ENCODE measurements around the gene MED12L.
A peak's percentile ranks its signal among the peaks of the same experiment; 100 is the strongest.

MED12L gene

GRCh38 chr3:151086484-151087456 lies 1.3 kb downstream of the MED12L start:
- H3K4me1 ChIP-seq: peaks cover 18% of the 10 kb centered on the region
- peaks cover 20% of the 10 kb centered on the region for H4K20me1 ChIP-seq
- H3K9me3 ChIP-seq: no peaks in the 10 kb centered on the region
- H3K27ac ChIP-seq: peak overlapping the region; percentile 64
- peaks cover 22% of the 10 kb centered on the region for H3K27me3 ChIP-seq
- no peaks in the 10 kb centered on the region for H3K36me3 ChIP-seq
- H3K4me3 ChIP-seq: peak overlapping the region; percentile 87
- H3K4me2 ChIP-seq: peak overlapping the region; percentile 91
- no peak for TF ChIP-seq Cebpa-rat (IDR thresholded peaks at IDR 0.05)
- peak overlapping the region; percentile 79 for H3K9ac ChIP-seq

GRCh38 chr3:151087648-151088047 lies 2.2 kb downstream of the MED12L start:
- peak overlapping the region; percentile 87 for H3K4me3 ChIP-seq
- H3K36me3 ChIP-seq: no peaks in the 10 kb centered on the region
- H3K27me3 ChIP-seq: peaks cover 22% of the 10 kb centered on the region
- H3K27ac ChIP-seq: no peak overlapping the region
- no peaks in the 10 kb centered on the region for H3K9me3 ChIP-seq
- 0 out of 2 replicates have a peak overlapping the region, but pooled peaks have one; percentile 79 for H3K9ac ChIP-seq
- H3K4me1 ChIP-seq: peaks cover 18% of the 10 kb centered on the region
- H3K4me2 ChIP-seq: peak overlapping the region; percentile 91
- H4K20me1 ChIP-seq: peaks cover 25% of the 10 kb centered on the region
- TF ChIP-seq Cebpa-rat (IDR thresholded peaks at IDR 0.05): no peak

GRCh38 chr3:151091685-151092345 lies 6.4 kb downstream of the MED12L start:
- peaks cover 36% of the 10 kb centered on the region for H4K20me1 ChIP-seq
- H3K4me1 ChIP-seq: peaks cover 23% of the 10 kb centered on the region
- no peak overlapping the region for H3K27ac ChIP-seq
- H3K36me3 ChIP-seq: 0 out of 2 replicates have a peak, but pooled peaks cover 4% of the 10 kb centered on the region
- no peak overlapping the region for H3K9ac ChIP-seq
- no peaks in the 10 kb centered on the region; the same call in 1 of the 2 replicates for H3K9me3 ChIP-seq
- H3K4me3 ChIP-seq: no peak overlapping the region
- no peak overlapping the region for H3K4me2 ChIP-seq
- TF ChIP-seq Cebpa-rat (IDR thresholded peaks at IDR 0.05): no peak
- peaks cover 20% of the 10 kb centered on the region for H3K27me3 ChIP-seq

GRCh38 chr3:151093148-151093547 lies 7.7 kb downstream of the MED12L start:
- no peak overlapping the region for H3K4me2 ChIP-seq

GRCh38 chr3:151093905-151094304 lies 8.4 kb downstream of the MED12L start:
- no peak for TF ChIP-seq Cebpa-rat (IDR thresholded peaks at IDR 0.05)
- H3K4me2 ChIP-seq: peak overlapping the region; percentile 6; the same call in 1 of the 2 replicates
- H3K4me1 ChIP-seq: peaks cover 12% of the 10 kb centered on the region; the same call in 1 of the 2 replicates
- peaks cover 18% of the 10 kb centered on the region; the same call in 1 of the 2 replicates for H4K20me1 ChIP-seq
- H3K27me3 ChIP-seq: no peaks in the 10 kb centered on the region
- no peak overlapping the region for H3K4me3 ChIP-seq
- H3K9me3 ChIP-seq: peaks cover 14% of the 10 kb centered on the region; the same call in 1 of the 2 replicates
- no peak overlapping the region for H3K27ac ChIP-seq
- no peak overlapping the region for H3K9ac ChIP-seq
- 0 out of 2 replicates have a peak, but pooled peaks cover 4% of the 10 kb centered on the region for H3K36me3 ChIP-seq

More at GRCh38 chr3:151093148-151093547, 7.7 kb downstream of the MED12L start:
- H3K9me3 ChIP-seq: peaks cover 7% of the 10 kb centered on the region; the same call in 1 of the 2 replicates
- no peak for TF ChIP-seq Cebpa-rat (IDR thresholded peaks at IDR 0.05)
- H4K20me1 ChIP-seq: peaks cover 23% of the 10 kb centered on the region
- peaks cover 12% of the 10 kb centered on the region; the same call in 1 of the 2 replicates for H3K4me1 ChIP-seq
- peaks cover 7% of the 10 kb centered on the region for H3K27me3 ChIP-seq
- no peak overlapping the region for H3K4me3 ChIP-seq
- H3K36me3 ChIP-seq: 0 out of 2 replicates have a peak, but pooled peaks cover 4% of the 10 kb centered on the region
- no peak overlapping the region for H3K27ac ChIP-seq
- H3K9ac ChIP-seq: no peak overlapping the region

- no peaks in the 10 kb centered on the region for H3K27me3 ChIP-seq
Measured at GRCh38 chr3:151096716-151097115, 11.3 kb downstream of the MED12L start.

GRCh38 chr3:151100076-151100475 lies 14.6 kb downstream of the MED12L start:
- H3K4me2 ChIP-seq: no peak overlapping the region
- no peaks in the 10 kb centered on the region for H4K20me1 ChIP-seq
- H3K27ac ChIP-seq: no peak overlapping the region
- H3K4me3 ChIP-seq: no peak overlapping the region
- no peak overlapping the region for H3K9ac ChIP-seq
- peaks cover 15% of the 10 kb centered on the region; the same call in 1 of the 2 replicates for H3K9me3 ChIP-seq
- peaks cover 13% of the 10 kb centered on the region for H3K4me1 ChIP-seq
- 0 out of 2 replicates have a peak, but pooled peaks cover 4% of the 10 kb centered on the region for H3K36me3 ChIP-seq
- TF ChIP-seq Cebpa-rat (IDR thresholded peaks at IDR 0.05): no peak
- no peaks in the 10 kb centered on the region for H3K27me3 ChIP-seq

More at GRCh38 chr3:151096716-151097115, 11.3 kb downstream of the MED12L start:
- peaks cover 17% of the 10 kb centered on the region; the same call in 1 of the 2 replicates for H4K20me1 ChIP-seq
- 0 out of 2 replicates have a peak, but pooled peaks cover 4% of the 10 kb centered on the region for H3K36me3 ChIP-seq
- no peak for TF ChIP-seq Cebpa-rat (IDR thresholded peaks at IDR 0.05)
- peaks cover 20% of the 10 kb centered on the region for H3K4me1 ChIP-seq
- peaks cover 15% of the 10 kb centered on the region; the same call in 1 of the 2 replicates for H3K9me3 ChIP-seq
- no peak overlapping the region for H3K4me3 ChIP-seq
- no peak overlapping the region for H3K4me2 ChIP-seq
- no peak overlapping the region for H3K27ac ChIP-seq
- no peak overlapping the region for H3K9ac ChIP-seq

- Histone ChIP-seq H3K36me3 (0 out of 2 replicates have a peak, but pooled peaks cover 4% of the 10 kb centered on the region), H3K4me1 (peaks cover 13% of the 10 kb centered on the region), H3K9ac (no peak overlapping the region), H3K4me2 (peak overlapping the region; percentile 45), H3K4me3 (no peak overlapping the region), H3K9me3 (peaks cover 15% of the 10 kb centered on the region; the same call in 1 of the 2 replicates), H3K27me3 (no peaks in the 10 kb centered on the region), H4K20me1 (no peaks in the 10 kb centered on the region), H3K27ac (no peak overlapping the region)
- TF ChIP-seq Cebpa-rat (IDR thresholded peaks at IDR 0.05): no peak
Measured at GRCh38 chr3:151101270-151101969, 16.0 kb downstream of the MED12L start.

- no peaks in the 10 kb centered on the region for H3K36me3 ChIP-seq
- no peak for TF ChIP-seq Cebpa-rat (IDR thresholded peaks at IDR 0.05)
- no peak overlapping the region for H3K27ac ChIP-seq
- H3K9ac ChIP-seq: no peak overlapping the region
- no peaks in the 10 kb centered on the region for H3K9me3 ChIP-seq
- H3K4me3 ChIP-seq: no peak overlapping the region
- peaks cover 17% of the 10 kb centered on the region for H3K4me1 ChIP-seq
- H3K27me3 ChIP-seq: no peaks in the 10 kb centered on the region
- no peaks in the 10 kb centered on the region for H4K20me1 ChIP-seq
- no peak overlapping the region for H3K4me2 ChIP-seq
Measured at GRCh38 chr3:151106311-151106710, 20.8 kb downstream of the MED12L start.

Measured in BLaER1 (cell line).